Effector memory CD4-positive, alpha-beta T cell (primary cell): ENCODE results near the gene DDX31.

Source experiments
- DNase-seq, 3 donors: peaks; one replicate each; pipeline ENCODE4 v3.0.0-alpha.2; 2020
- H3K27ac ChIP-seq: 2 replicates; pipeline ENCODE4 v1.7.0; 2013; ENCODE audit warnings: mild to moderate bottlenecking, low read length, moderate library complexity; ENCODE audit not compliant: insufficient read depth, poor library complexity, severe bottlenecking
- H3K27me3 ChIP-seq: replicated peaks from 2 replicates; pipeline ENCODE4 v1.7.0; 2013; ENCODE audit warnings: mild to moderate bottlenecking, low read length; ENCODE audit not compliant: insufficient read depth, control insufficient read depth, poor library complexity, severe bottlenecking
- H3K36me3 ChIP-seq: 2 replicates; pipeline ENCODE4 v1.7.0; 2013; ENCODE audit warnings: mild to moderate bottlenecking, low read length, moderate library complexity; ENCODE audit not compliant: control insufficient read depth, insufficient read depth
- H3K4me1 ChIP-seq: 2 replicates; pipeline ENCODE4 v1.7.0; 2013; ENCODE audit warnings: low read length, mild to moderate bottlenecking; ENCODE audit not compliant: control insufficient read depth, insufficient read depth, poor library complexity, severe bottlenecking
- H3K4me3 ChIP-seq: 2 replicates; pipeline ENCODE4 v1.7.0; 2013; ENCODE audit warnings: low read length, low read depth, mild to moderate bottlenecking; ENCODE audit not compliant: insufficient read depth, poor library complexity, severe bottlenecking
- H3K9me3 ChIP-seq: 2 replicates; pipeline ENCODE4 v1.7.0; 2013; ENCODE audit warnings: mild to moderate bottlenecking, low read length, moderate library complexity; ENCODE audit not compliant: control insufficient read depth

DDX31 gene

DNA sequence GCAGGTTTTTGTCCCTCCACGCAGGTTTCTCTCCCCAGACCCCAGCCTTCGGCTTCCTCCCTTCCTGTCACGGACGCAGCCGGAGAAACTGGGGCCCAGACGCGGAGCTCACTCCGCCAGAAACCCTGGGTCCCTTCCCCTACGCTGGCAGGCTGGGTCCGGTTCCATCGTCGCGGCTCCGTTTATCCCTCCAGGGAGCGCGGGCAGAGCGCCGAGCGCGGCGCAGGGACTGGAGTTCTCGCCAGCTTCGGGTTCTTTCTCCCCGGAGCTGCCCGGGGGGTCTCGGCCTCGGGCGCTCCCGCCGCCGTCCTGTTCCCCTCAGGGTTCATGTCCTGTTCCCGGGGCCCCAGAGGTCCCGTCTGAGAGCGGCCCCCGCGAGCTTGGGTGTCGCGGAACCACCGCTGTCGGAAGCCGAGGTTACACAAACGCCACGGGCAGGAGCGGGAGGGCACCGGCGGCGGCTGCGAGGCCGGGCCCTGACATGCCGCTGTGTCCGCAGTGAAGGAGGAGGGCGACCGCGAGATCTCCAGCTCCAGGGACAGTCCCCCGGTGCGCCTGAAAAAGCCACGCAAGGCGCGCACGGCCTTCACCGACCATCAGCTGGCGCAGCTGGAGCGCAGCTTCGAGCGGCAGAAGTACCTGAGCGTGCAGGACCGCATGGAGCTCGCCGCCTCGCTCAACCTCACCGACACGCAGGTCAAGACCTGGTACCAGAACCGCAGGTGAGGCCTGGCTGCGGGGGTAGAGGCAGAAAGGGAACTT is 82.8 kb downstream of the DDX31 start:
- Histone ChIP-seq H3K27ac (no peak overlapping the region), H3K4me3 (no peak overlapping the region), H3K4me1 (no peaks in the 10 kb centered on the region), H3K27me3 (peaks cover 67% of the 10 kb centered on the region), H3K9me3 (no peaks in the 10 kb centered on the region), H3K36me3 (no peaks in the 10 kb centered on the region)
- no peak for DNase-seq

DNA sequence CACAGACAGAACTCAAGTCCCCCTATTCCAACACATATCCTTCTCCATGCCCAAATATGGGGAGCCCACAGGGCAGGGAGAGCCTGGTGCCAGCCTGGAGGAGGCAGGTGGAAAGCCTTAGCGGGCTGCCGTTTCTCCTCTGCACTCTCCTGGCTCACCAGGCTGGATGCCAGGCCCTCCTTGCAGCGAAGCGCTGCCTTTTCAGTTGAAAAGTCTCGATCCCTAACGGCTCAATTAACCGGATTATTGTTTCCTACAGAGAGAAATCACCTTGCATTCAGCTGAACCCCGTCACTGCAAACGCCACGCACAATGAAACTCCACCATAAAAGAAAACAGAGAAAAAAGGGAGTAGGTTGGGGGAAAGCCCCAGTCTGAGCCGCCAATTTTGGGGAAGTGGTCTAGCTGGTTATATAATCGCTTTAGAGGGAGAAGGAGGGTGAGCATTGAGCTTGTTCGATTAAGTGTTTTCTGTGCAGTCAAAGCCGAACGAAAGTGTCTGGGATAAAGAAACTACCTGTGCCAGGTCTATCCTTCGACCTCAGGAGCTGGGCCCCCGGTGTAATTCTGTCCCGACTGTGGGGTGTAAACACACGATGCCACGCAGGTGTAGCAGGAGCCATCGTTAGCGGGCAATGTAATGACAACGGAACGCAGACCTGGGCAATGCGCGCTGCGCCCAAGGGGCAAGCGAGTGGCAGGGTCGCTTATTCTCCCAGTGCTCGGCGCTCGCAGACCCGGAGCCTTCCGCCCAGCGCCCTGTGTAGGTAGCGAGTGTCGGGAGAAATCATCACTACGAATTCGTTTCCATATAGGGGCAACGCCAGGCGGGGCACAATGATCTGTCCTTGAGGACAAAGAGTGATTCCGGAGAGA is 83.6 kb downstream of the DDX31 start:
- H3K4me1 ChIP-seq = no peaks in the 10 kb centered on the region
- H3K4me3 ChIP-seq = no peak overlapping the region
- H3K9me3 ChIP-seq = no peaks in the 10 kb centered on the region
- no peaks in the 10 kb centered on the region for H3K36me3 ChIP-seq
- H3K27ac ChIP-seq = no peak overlapping the region
- no peak for DNase-seq
- peaks cover 73% of the 10 kb centered on the region for H3K27me3 ChIP-seq

- no peak overlapping the region for H3K27ac ChIP-seq
- peaks cover 86% of the 10 kb centered on the region for H3K27me3 ChIP-seq
- H3K4me1 ChIP-seq = no peaks in the 10 kb centered on the region
- no peaks in the 10 kb centered on the region for H3K9me3 ChIP-seq
- H3K36me3 ChIP-seq = no peaks in the 10 kb centered on the region
- DNase-seq = no peak
- H3K4me3 ChIP-seq = no peak overlapping the region
Measured at GRCh38 chr9:132584601-132585560, 84.9 kb downstream of the DDX31 start.

- Histone ChIP-seq H3K36me3 (no peaks in the 10 kb centered on the region), H3K4me1 (no peaks in the 10 kb centered on the region)
- no peak for DNase-seq
Measured at GRCh38 chr9:132583584-132584304, 86.0 kb downstream of the DDX31 start.

GRCh38 chr9:132582786-132583583 is 86.8 kb downstream of the DDX31 start:
- Histone ChIP-seq H3K27ac (no peak overlapping the region), H3K9me3 (no peaks in the 10 kb centered on the region), H3K27me3 (peaks cover 87% of the 10 kb centered on the region), H3K4me3 (no peak overlapping the region), H3K4me1 (no peaks in the 10 kb centered on the region), H3K36me3 (no peaks in the 10 kb centered on the region)
- DNase-seq = no peak

More at GRCh38 chr9:132583584-132584304, 86.0 kb downstream of the DDX31 start:
- no peaks in the 10 kb centered on the region for H3K9me3 ChIP-seq
- peaks cover 87% of the 10 kb centered on the region for H3K27me3 ChIP-seq
- H3K27ac ChIP-seq = no peak overlapping the region
- H3K4me3 ChIP-seq = no peak overlapping the region

GRCh38 chr9:132582276-132582785 is 87.5 kb downstream of the DDX31 start, which contains the start of gene BARHL1:
Gene BARHL1, plus strand, starts transcription at chr9:132582606. Its CDS starts 192 bp downstream, at chr9:132582798.
- Histone ChIP-seq H3K4me1 (no peaks in the 10 kb centered on the region), H3K27ac (no peak within 1 kb of the TSS), H3K36me3 (no peaks in the 10 kb centered on the region), H3K27me3 (peaks cover 87% of the 10 kb centered on the region), H3K4me3 (peak within 1 kb of the TSS; percentile 13), H3K9me3 (no peaks in the 10 kb centered on the region)
- DNase-seq = no peak

- Histone ChIP-seq H3K4me3 (no peak overlapping the region), H3K27ac (no peak overlapping the region), H3K4me1 (no peaks in the 10 kb centered on the region), H3K9me3 (no peaks in the 10 kb centered on the region), H3K36me3 (no peaks in the 10 kb centered on the region), H3K27me3 (peaks cover 71% of the 10 kb centered on the region)
- no peak for DNase-seq
Measured at GRCh38 chr9:132579427-132579798, 90.4 kb downstream of the DDX31 start.

DNA sequence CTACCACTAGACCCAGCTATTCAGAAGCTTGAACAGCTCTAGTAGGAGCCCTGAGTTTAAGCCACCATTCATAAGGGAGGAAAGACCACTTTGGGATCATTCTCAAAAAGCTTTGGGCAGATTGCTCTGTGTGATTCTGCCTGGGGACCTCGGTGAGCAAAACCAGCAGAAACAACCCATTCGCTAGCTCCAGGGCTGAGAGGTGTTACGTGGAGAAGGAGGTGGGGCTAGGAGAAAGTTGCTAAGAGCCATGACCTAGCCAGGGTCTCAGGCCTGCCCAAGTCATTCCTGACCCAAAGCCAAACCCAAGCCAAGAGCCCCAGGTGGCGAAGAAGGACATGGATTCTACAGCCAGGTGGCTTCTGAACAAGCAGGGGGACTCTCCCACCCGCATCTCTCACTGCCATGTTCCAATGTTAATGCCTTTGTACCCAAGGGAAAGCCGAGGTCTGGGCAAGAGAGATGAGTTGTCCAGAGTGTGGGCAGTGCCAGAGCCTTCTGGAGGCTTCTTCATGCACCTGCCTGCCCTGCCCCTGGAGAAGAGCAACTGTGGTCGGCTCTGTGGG is 91.3 kb downstream of the DDX31 start:
- H3K27me3 ChIP-seq = peaks cover 66% of the 10 kb centered on the region
- no peaks in the 10 kb centered on the region for H3K36me3 ChIP-seq
- H3K4me3 ChIP-seq = no peak overlapping the region
- H3K4me1 ChIP-seq = no peaks in the 10 kb centered on the region
- H3K9me3 ChIP-seq = no peaks in the 10 kb centered on the region
- no peak overlapping the region for H3K27ac ChIP-seq
- DNase-seq = no peak
